ENCODE measurements around the gene RNF141.

The RNF141 gene

GRCh38 chr11:10541561-10541930 lies 559 bp upstream of the RNF141 start:
- no peak for TF ChIP-seq CTCF (IDR thresholded peaks at IDR 0.05; ENCODE audit: low read depth, low read length, missing control alignments)
- H3K4me3 ChIP-seq (ENCODE audit: low read depth, low read length), result peak overlapping the region; percentile 78
- no peak for DNase-seq (ENCODE audit: low read depth)
- in situ Hi-C loops (cut with HindIII; ENCODE audit: low sequenced_read_pairs), result no loop called here

- H3K4me3 ChIP-seq (ENCODE audit: low read depth, low read length), result peak overlapping the region; percentile 78
- DNase-seq (ENCODE audit: low read depth), result no peak
- in situ Hi-C loops (cut with HindIII; ENCODE audit: low sequenced_read_pairs), result no loop called here
- TF ChIP-seq CTCF (IDR thresholded peaks at IDR 0.05; ENCODE audit: low read depth, low read length, missing control alignments), result no peak
These were observed 457 bp downstream of the RNF141 start for GRCh38 chr11:10540546-10540914.

- in situ Hi-C loops (cut with HindIII; ENCODE audit: low sequenced_read_pairs), result no loop called here
- no peak overlapping the region for H3K4me3 ChIP-seq (ENCODE audit: low read depth, low read length)
These were observed 1.6 kb downstream of the RNF141 start for GRCh38 chr11:10539339-10539738.

GRCh38 chr11:10538924-10539323 lies 2.1 kb downstream of the RNF141 start:
- no peak overlapping the region for H3K4me3 ChIP-seq (ENCODE audit: low read depth, low read length)
- in situ Hi-C loops (cut with HindIII; ENCODE audit: low sequenced_read_pairs), result no loop called here
- no peak for DNase-seq (ENCODE audit: low read depth)
- no peak for TF ChIP-seq CTCF (IDR thresholded peaks at IDR 0.05; ENCODE audit: low read depth, low read length, missing control alignments)

More at GRCh38 chr11:10539339-10539738, 1.6 kb downstream of the RNF141 start:
- DNase-seq (ENCODE audit: low read depth), result no peak
- TF ChIP-seq CTCF (IDR thresholded peaks at IDR 0.05; ENCODE audit: low read depth, low read length, missing control alignments), result no peak

GRCh38 chr11:10537600-10537999 lies 3.4 kb downstream of the RNF141 start:
- no peak for TF ChIP-seq CTCF (IDR thresholded peaks at IDR 0.05; ENCODE audit: low read depth, low read length, missing control alignments)
- no peak overlapping the region for H3K4me3 ChIP-seq (ENCODE audit: low read depth, low read length)
- in situ Hi-C loops (cut with HindIII; ENCODE audit: low sequenced_read_pairs), result no loop called here
- no peak for DNase-seq (ENCODE audit: low read depth)

- no peak overlapping the region for H3K4me3 ChIP-seq (ENCODE audit: low read depth, low read length)
- in situ Hi-C loops (cut with HindIII; ENCODE audit: low sequenced_read_pairs), result no loop called here
- DNase-seq (ENCODE audit: low read depth), result no peak
- TF ChIP-seq CTCF (IDR thresholded peaks at IDR 0.05; ENCODE audit: low read depth, low read length, missing control alignments), result no peak
These were observed 6.7 kb downstream of the RNF141 start for GRCh38 chr11:10534316-10534715.

- in situ Hi-C loops (cut with HindIII; ENCODE audit: low sequenced_read_pairs), result no loop called here
- TF ChIP-seq CTCF (IDR thresholded peaks at IDR 0.05; ENCODE audit: low read depth, low read length, missing control alignments), result no peak
- no peak for DNase-seq (ENCODE audit: low read depth)
- H3K4me3 ChIP-seq (ENCODE audit: low read depth, low read length), result no peak overlapping the region
These were observed 7.7 kb downstream of the RNF141 start for GRCh38 chr11:10533323-10533722.
